GM12878 (cell line): ENCODE data around the gene ATP1B2. TPM values are rescaled to one million over a fixed set of nuclear protein-coding genes. Genes with fewer than 3 reads are reported as not detected.
A peak's percentile ranks its signal among the peaks of the same experiment; 100 is the strongest.

Experiments
- EED ChIP-seq: sonication (generic); IDR thresholded peaks from 2 replicates; pipeline ENCODE4 v1.6.1; 2016; ENCODE audit warnings: antibody characterized with exemption, low read depth
- EZH2 ChIP-seq: IDR thresholded peaks from 2 replicates; pipeline ENCODE4 v1.6.1; 2012; ENCODE audit warnings: low read depth, mild to moderate bottlenecking, control low read depth, inconsistent platforms, low read length, borderline replicate concordance; ENCODE audit not compliant: control insufficient read depth
- JUNB ChIP-seq: IDR thresholded peaks from 2 replicates; pipeline ENCODE4 v1.6.1; 2016; ENCODE audit warnings: antibody characterized with exemption, mild to moderate bottlenecking
- MTA3 ChIP-seq: IDR thresholded peaks from 2 replicates; pipeline ENCODE4 v1.6.1; 2012; ENCODE audit warnings: low read length, inconsistent platforms, borderline replicate concordance
- MXI1 ChIP-seq: fragments of 150-350 bp; IDR thresholded peaks from 2 replicates; pipeline ENCODE4 v1.6.1; 2011; ENCODE audit warnings: low read depth, mild to moderate bottlenecking, inconsistent platforms, low read length, improper control_type of control experiment
- NR2F1 ChIP-seq: fragments of 450-650 bp; conservative IDR thresholded peaks from 2 replicates; pipeline ENCODE4 v1.6.1; 2017; ENCODE audit warnings: mild to moderate bottlenecking
- SMAD5 ChIP-seq: IDR thresholded peaks from 2 replicates; pipeline ENCODE4 v1.6.1; 2016; ENCODE audit warnings: antibody characterized with exemption, low read depth
- YY1 ChIP-seq: IDR thresholded peaks from 2 replicates; pipeline ENCODE4 v1.6.1; 2011; ENCODE audit warnings: low read depth, mild to moderate bottlenecking, low read length
- polyA plus RNA-seq, 11 experiments: library from polyadenylated mRNA; depleted of rRNA in 4 of 11; unstranded in 6 of 11; stranded (reverse) in 5 of 11; fragments of >200 nt; fragmentation: Nextera tagmentation in 4 of 11; fragmentation: Illumina TruSeq in 1 of 11; extraction: Ambion mirVana in 4 of 11; extraction: Trizol in 1 of 11; gene quantifications; 1 replicate in 1 of 11; 2 replicates in 10 of 11; pipeline versions ENCODE4 v1.2.1 to v1.2.3, GENCODE V29; 2011 to 2016; ENCODE audit warnings: inconsistent platforms in 2 of 11, missing spikeins in 2 of 11, low read depth in 1 of 11
- total RNA-seq, 4 experiments: library from RNA; depleted of rRNA in 3 of 4; stranded (reverse); fragments of >200 nt in 3 of 4; fragmentation: Illumina TruSeq in 1 of 4; extraction: Trizol in 1 of 4; gene quantifications; 2 replicates each; pipeline versions ENCODE4 v1.2.1 to v1.2.3, GENCODE V29; 2013 to 2021
- TF ChIP-seq, protein P1 (sequence below): fragments of 450-650 bp; IDR thresholded peaks from 2 replicates; pipeline ENCODE4 v1.6.1; 2017; ENCODE audit warnings: mild to moderate bottlenecking, moderate library complexity
- TF ChIP-seq, protein P2 (sequence below): IDR thresholded peaks from 2 replicates; pipeline ENCODE4 v1.6.1; 2012; ENCODE audit warnings: improper control_type of control experiment, low read depth, low read length; ENCODE audit not compliant: insufficient replicate concordance
- TF ChIP-seq, protein P3 (sequence below), 3 experiments: IDR thresholded peaks in 2 of 3; conservative IDR thresholded peaks in 1 of 3; 2 replicates each; pipeline ENCODE4 v1.5.1; 2011; ENCODE audit warnings: low read depth in 3 of 3, low read length in 3 of 3, mild to moderate bottlenecking in 3 of 3, control low read depth in 2 of 3, moderate library complexity in 2 of 3, inconsistent platforms in 1 of 3, mixed read lengths in 1 of 3; ENCODE audit not compliant: control insufficient read depth in 2 of 3, insufficient read depth in 1 of 3; ENCODE audit errors: extremely low read depth in 1 of 3
- TF ChIP-seq, protein P4 (sequence below): IDR thresholded peaks from 2 replicates; pipeline ENCODE4 v1.6.1; 2011; ENCODE audit warnings: low read depth, low read length, improper control_type of control experiment, borderline replicate concordance

ATP1B2 gene
- total and polyA plus RNA-seq, 10 of the 15 experiments (the other 5 are each of a cell fraction or from before 2014, with no cell fraction given), result 0.03 to 0.29 (median 0.15) TPM; not detected in 3

DNA sequence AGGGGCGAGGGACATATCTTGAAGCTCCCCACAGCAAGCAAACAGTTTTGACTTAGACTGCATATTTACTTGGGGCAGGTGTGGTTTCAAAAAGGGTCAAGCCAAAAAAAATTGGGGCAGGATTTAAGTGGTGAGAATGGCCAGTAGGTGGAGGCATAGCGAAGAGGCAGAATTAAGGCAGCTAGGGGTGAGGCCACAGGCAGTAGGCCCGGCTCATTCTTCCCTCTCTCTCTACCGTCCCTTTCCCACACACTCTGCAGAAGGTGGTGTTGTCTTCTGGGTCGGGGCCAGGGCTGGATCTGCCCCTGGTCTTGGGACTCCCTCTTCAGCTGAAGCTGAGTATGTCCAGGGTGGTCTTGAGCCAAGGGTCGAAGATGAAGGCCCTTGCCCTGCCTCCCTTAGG, 18.2 kb upstream of the ATP1B2 start (continued):
- TF ChIP-seq, protein P1, sequence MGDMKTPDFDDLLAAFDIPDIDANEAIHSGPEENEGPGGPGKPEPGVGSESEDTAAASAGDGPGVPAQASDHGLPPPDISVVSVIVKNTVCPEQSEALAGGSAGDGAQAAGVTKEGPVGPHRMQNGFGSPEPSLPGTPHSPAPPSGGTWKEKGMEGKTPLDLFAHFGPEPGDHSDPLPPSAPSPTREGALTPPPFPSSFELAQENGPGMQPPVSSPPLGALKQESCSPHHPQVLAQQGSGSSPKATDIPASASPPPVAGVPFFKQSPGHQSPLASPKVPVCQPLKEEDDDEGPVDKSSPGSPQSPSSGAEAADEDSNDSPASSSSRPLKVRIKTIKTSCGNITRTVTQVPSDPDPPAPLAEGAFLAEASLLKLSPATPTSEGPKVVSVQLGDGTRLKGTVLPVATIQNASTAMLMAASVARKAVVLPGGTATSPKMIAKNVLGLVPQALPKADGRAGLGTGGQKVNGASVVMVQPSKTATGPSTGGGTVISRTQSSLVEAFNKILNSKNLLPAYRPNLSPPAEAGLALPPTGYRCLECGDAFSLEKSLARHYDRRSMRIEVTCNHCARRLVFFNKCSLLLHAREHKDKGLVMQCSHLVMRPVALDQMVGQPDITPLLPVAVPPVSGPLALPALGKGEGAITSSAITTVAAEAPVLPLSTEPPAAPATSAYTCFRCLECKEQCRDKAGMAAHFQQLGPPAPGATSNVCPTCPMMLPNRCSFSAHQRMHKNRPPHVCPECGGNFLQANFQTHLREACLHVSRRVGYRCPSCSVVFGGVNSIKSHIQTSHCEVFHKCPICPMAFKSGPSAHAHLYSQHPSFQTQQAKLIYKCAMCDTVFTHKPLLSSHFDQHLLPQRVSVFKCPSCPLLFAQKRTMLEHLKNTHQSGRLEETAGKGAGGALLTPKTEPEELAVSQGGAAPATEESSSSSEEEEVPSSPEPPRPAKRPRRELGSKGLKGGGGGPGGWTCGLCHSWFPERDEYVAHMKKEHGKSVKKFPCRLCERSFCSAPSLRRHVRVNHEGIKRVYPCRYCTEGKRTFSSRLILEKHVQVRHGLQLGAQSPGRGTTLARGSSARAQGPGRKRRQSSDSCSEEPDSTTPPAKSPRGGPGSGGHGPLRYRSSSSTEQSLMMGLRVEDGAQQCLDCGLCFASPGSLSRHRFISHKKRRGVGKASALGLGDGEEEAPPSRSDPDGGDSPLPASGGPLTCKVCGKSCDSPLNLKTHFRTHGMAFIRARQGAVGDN, result no peak
- TF ChIP-seq, protein P2, sequence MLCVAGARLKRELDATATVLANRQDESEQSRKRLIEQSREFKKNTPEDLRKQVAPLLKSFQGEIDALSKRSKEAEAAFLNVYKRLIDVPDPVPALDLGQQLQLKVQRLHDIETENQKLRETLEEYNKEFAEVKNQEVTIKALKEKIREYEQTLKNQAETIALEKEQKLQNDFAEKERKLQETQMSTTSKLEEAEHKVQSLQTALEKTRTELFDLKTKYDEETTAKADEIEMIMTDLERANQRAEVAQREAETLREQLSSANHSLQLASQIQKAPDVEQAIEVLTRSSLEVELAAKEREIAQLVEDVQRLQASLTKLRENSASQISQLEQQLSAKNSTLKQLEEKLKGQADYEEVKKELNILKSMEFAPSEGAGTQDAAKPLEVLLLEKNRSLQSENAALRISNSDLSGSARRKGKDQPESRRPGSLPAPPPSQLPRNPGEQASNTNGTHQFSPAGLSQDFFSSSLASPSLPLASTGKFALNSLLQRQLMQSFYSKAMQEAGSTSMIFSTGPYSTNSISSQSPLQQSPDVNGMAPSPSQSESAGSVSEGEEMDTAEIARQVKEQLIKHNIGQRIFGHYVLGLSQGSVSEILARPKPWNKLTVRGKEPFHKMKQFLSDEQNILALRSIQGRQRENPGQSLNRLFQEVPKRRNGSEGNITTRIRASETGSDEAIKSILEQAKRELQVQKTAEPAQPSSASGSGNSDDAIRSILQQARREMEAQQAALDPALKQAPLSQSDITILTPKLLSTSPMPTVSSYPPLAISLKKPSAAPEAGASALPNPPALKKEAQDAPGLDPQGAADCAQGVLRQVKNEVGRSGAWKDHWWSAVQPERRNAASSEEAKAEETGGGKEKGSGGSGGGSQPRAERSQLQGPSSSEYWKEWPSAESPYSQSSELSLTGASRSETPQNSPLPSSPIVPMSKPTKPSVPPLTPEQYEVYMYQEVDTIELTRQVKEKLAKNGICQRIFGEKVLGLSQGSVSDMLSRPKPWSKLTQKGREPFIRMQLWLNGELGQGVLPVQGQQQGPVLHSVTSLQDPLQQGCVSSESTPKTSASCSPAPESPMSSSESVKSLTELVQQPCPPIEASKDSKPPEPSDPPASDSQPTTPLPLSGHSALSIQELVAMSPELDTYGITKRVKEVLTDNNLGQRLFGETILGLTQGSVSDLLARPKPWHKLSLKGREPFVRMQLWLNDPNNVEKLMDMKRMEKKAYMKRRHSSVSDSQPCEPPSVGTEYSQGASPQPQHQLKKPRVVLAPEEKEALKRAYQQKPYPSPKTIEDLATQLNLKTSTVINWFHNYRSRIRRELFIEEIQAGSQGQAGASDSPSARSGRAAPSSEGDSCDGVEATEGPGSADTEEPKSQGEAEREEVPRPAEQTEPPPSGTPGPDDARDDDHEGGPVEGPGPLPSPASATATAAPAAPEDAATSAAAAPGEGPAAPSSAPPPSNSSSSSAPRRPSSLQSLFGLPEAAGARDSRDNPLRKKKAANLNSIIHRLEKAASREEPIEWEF, result no peak
- no peak for TF ChIP-seq MTA3
- no peak for TF ChIP-seq EZH2
- TF ChIP-seq MXI1, result no peak
- TF ChIP-seq, protein P3, sequence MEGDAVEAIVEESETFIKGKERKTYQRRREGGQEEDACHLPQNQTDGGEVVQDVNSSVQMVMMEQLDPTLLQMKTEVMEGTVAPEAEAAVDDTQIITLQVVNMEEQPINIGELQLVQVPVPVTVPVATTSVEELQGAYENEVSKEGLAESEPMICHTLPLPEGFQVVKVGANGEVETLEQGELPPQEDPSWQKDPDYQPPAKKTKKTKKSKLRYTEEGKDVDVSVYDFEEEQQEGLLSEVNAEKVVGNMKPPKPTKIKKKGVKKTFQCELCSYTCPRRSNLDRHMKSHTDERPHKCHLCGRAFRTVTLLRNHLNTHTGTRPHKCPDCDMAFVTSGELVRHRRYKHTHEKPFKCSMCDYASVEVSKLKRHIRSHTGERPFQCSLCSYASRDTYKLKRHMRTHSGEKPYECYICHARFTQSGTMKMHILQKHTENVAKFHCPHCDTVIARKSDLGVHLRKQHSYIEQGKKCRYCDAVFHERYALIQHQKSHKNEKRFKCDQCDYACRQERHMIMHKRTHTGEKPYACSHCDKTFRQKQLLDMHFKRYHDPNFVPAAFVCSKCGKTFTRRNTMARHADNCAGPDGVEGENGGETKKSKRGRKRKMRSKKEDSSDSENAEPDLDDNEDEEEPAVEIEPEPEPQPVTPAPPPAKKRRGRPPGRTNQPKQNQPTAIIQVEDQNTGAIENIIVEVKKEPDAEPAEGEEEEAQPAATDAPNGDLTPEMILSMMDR (IDR thresholded peaks at IDR 0.05 in 2 of 3, conservative IDR thresholded peaks at IDR 0.05 in 1 of 3; ENCODE audit: control insufficient read depth in 2 of 3, extremely low read depth in 1 of 3, insufficient read depth in 1 of 3, low read depth in 3 of 3, low read length in 3 of 3), result peak; percentile 59 to 73 (median 60); a peak in 5 of 6 replicates
- TF ChIP-seq NR2F1, result 0 out of 2 replicates have a peak, but pooled peaks have one; percentile 24
- no peak for TF ChIP-seq JUNB
- TF ChIP-seq YY1, result 0 out of 2 replicates have a peak, but pooled peaks have one; percentile 39
- TF ChIP-seq EED, result no peak
- TF ChIP-seq SMAD5, result no peak
- TF ChIP-seq, protein P4, sequence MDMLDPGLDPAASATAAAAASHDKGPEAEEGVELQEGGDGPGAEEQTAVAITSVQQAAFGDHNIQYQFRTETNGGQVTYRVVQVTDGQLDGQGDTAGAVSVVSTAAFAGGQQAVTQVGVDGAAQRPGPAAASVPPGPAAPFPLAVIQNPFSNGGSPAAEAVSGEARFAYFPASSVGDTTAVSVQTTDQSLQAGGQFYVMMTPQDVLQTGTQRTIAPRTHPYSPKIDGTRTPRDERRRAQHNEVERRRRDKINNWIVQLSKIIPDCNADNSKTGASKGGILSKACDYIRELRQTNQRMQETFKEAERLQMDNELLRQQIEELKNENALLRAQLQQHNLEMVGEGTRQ, result no peak
